Panc1 (cell line): ENCODE measurements around the gene SYNPR. TPM values are rescaled to one million over a fixed set of nuclear protein-coding genes. Genes with fewer than 3 reads are reported as not detected.

Experiments
- ATAC-seq: fragments of 200-7000 bp; cut with Tn5 transposase; 2 replicates; pipeline ENCODE4 v1.9.1; 2020; ENCODE audit warnings: mild to moderate bottlenecking, moderate library complexity
- BruUV-seq: library from RNA; stranded (reverse); fragments of 400-500 nt; replicated peaks from 2 replicates; lab custom pipeline; 2021; lab: Mats Ljungman, UMichigan
- CTCF ChIA-PET: fragments of 300-600 bp; sonication (Branson Sonifier 250); formaldehyde crosslinking; loops from one replicate; lab custom pipeline; 2022; ENCODE audit warnings: antibody characterized with exemption; lab: Charles Lee
- POLR2A ChIA-PET: fragments of 300-600 bp; sonication (Branson Sonifier 250); formaldehyde crosslinking; loops from one replicate; lab custom pipeline; 2022; ENCODE audit warnings: antibody characterized with exemption; lab: Charles Lee
- DNase-seq: peaks from one replicate; pipeline ENCODE4 v3.0.0-alpha.2; 2010; ENCODE audit warnings: low read depth, low spot score
- H3K27ac ChIP-seq: 2 replicates; pipeline ENCODE4 v1.5.1; 2011; ENCODE audit warnings: mild to moderate bottlenecking, low read length, inconsistent platforms
- H3K27me3 ChIP-seq: fragments of 200-500 bp; sonication (Bioruptor generic); 2 replicates; pipeline ENCODE4 v1.6.0; 2014; ENCODE audit warnings: low read length, inconsistent platforms; ENCODE audit not compliant: control insufficient read depth, insufficient read depth
- H3K36me3 ChIP-seq: fragments of 200-500 bp; sonication (Bioruptor generic); 2 replicates; pipeline ENCODE4 v1.5.1; 2014; ENCODE audit warnings: inconsistent platforms, mild to moderate bottlenecking, low read length, moderate library complexity; ENCODE audit not compliant: control insufficient read depth, insufficient read depth
- H3K4me1 ChIP-seq: 2 replicates; pipeline ENCODE4 v1.5.1; 2011; ENCODE audit warnings: inconsistent platforms, mild to moderate bottlenecking, low read length, moderate library complexity; ENCODE audit not compliant: control insufficient read depth, insufficient read depth
- H3K4me3 ChIP-seq, 2 experiments: 2 replicates each; pipeline ENCODE4 v1.5.1; 2011 to 2012; ENCODE audit warnings: low read depth in 2 of 2, low read length in 2 of 2, mild to moderate bottlenecking in 2 of 2, inconsistent platforms in 1 of 2, moderate library complexity in 1 of 2
- H3K9me3 ChIP-seq: fragments of 200-500 bp; sonication (Bioruptor generic); 2 replicates; pipeline ENCODE4 v1.5.1; 2014; ENCODE audit warnings: low read depth, mild to moderate bottlenecking, inconsistent platforms, low read length, moderate library complexity; ENCODE audit not compliant: control insufficient read depth, insufficient read depth
- POLR2AphosphoS5 ChIP-seq: IDR thresholded peaks from 2 replicates; pipeline ENCODE4 v1.6.1; 2012; ENCODE audit warnings: mild to moderate bottlenecking, low read depth, low read length, moderate library complexity
- SIN3A ChIP-seq: IDR thresholded peaks from 2 replicates; pipeline ENCODE4 v1.6.1; 2012; ENCODE audit warnings: low read depth, mild to moderate bottlenecking, low read length, moderate library complexity, borderline replicate concordance; ENCODE audit not compliant: insufficient read depth
- TCF7L2 ChIP-seq: IDR thresholded peaks from 2 replicates; pipeline ENCODE4 v1.6.1; 2011; ENCODE audit warnings: mild to moderate bottlenecking, low read depth, low read length, inconsistent platforms
- in situ Hi-C: cut with HindIII; loops from 2 replicates; pipeline ENCODE4 v1.10.0; 2016; ENCODE audit warnings: low sequenced_read_pairs, low pct_unique_long_range_greater_than_20kb
- intact Hi-C: fragments of 100-400 bp; cut with micrococcal nuclease; formaldehyde crosslinking; loops from one replicate; pipeline ENCODE4 v1.10.0; 2022; ENCODE audit not compliant: unreplicated experiment
- total RNA-seq: library from RNA; stranded (reverse); gene quantifications from one replicate; pipeline ENCODE4 v1.2.1, GENCODE V29; 2021; ENCODE audit not compliant: unreplicated experiment
- TF ChIP-seq, protein P1 (sequence below), 2 experiments: IDR thresholded peaks; 2 replicates each; pipeline ENCODE4 v1.6.1; 2011 to 2012; ENCODE audit warnings: low read depth in 2 of 2, control low read depth in 1 of 2, low read length in 1 of 2, mild to moderate bottlenecking in 1 of 2, moderate library complexity in 1 of 2; ENCODE audit not compliant: insufficient read depth in 1 of 2
- TF ChIP-seq, protein P2 (sequence below): fragments of 450-650 bp; IDR thresholded peaks from 2 replicates; pipeline ENCODE4 v1.5.1; 2017; ENCODE audit warnings: mild to moderate bottlenecking

The SYNPR gene
- total RNA-seq, 1 experiment from 2014 or later, result not detected

DNA sequence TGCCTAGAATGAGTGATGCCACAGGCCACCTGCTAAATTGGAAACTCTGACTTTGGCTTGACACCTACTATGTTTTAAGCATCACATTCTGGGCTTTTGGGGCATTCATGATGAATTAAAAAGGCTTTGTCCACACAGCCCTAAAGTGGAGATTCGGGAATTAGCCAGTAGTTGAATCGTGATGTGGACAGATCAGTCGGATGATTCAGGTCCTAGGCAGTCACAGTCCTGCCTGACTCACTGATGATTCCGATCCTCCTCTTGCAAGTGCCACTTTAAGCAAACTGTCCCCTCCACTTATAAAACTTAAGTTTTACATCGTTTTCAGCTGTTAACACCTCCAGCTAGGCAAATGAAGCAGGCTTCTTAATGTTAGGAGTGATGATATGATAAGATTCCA is 75.3 kb downstream of the SYNPR start:
- ChIA-PET CTCF (no interaction called here), POLR2A (no interaction called here)
- intact Hi-C loops (no loop called here), in situ Hi-C loops (no loop called here)
- BruUV-seq, result no TSS peak
- Histone ChIP-seq H3K36me3 (no peaks in the 10 kb centered on the region), H3K27me3 (no peaks in the 10 kb centered on the region), H3K9me3 (no peaks in the 10 kb centered on the region), H3K4me3 (no peak overlapping the region), H3K27ac (no peak overlapping the region), H3K4me1 (no peaks in the 10 kb centered on the region)
- DNase-seq, result no peak
- no peak for TF ChIP-seq SIN3A
- TF ChIP-seq POLR2AphosphoS5, result no peak
- TF ChIP-seq TCF7L2, result no peak
- TF ChIP-seq, protein P1, sequence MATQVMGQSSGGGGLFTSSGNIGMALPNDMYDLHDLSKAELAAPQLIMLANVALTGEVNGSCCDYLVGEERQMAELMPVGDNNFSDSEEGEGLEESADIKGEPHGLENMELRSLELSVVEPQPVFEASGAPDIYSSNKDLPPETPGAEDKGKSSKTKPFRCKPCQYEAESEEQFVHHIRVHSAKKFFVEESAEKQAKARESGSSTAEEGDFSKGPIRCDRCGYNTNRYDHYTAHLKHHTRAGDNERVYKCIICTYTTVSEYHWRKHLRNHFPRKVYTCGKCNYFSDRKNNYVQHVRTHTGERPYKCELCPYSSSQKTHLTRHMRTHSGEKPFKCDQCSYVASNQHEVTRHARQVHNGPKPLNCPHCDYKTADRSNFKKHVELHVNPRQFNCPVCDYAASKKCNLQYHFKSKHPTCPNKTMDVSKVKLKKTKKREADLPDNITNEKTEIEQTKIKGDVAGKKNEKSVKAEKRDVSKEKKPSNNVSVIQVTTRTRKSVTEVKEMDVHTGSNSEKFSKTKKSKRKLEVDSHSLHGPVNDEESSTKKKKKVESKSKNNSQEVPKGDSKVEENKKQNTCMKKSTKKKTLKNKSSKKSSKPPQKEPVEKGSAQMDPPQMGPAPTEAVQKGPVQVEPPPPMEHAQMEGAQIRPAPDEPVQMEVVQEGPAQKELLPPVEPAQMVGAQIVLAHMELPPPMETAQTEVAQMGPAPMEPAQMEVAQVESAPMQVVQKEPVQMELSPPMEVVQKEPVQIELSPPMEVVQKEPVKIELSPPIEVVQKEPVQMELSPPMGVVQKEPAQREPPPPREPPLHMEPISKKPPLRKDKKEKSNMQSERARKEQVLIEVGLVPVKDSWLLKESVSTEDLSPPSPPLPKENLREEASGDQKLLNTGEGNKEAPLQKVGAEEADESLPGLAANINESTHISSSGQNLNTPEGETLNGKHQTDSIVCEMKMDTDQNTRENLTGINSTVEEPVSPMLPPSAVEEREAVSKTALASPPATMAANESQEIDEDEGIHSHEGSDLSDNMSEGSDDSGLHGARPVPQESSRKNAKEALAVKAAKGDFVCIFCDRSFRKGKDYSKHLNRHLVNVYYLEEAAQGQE (IDR thresholded peaks at IDR 0.05; ENCODE audit: insufficient read depth in 1 of 2, low read depth in 2 of 2, low read length in 1 of 2), result no peak
- TF ChIP-seq, protein P2, sequence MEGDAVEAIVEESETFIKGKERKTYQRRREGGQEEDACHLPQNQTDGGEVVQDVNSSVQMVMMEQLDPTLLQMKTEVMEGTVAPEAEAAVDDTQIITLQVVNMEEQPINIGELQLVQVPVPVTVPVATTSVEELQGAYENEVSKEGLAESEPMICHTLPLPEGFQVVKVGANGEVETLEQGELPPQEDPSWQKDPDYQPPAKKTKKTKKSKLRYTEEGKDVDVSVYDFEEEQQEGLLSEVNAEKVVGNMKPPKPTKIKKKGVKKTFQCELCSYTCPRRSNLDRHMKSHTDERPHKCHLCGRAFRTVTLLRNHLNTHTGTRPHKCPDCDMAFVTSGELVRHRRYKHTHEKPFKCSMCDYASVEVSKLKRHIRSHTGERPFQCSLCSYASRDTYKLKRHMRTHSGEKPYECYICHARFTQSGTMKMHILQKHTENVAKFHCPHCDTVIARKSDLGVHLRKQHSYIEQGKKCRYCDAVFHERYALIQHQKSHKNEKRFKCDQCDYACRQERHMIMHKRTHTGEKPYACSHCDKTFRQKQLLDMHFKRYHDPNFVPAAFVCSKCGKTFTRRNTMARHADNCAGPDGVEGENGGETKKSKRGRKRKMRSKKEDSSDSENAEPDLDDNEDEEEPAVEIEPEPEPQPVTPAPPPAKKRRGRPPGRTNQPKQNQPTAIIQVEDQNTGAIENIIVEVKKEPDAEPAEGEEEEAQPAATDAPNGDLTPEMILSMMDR, result no peak
- ATAC-seq, result no peak

DNA sequence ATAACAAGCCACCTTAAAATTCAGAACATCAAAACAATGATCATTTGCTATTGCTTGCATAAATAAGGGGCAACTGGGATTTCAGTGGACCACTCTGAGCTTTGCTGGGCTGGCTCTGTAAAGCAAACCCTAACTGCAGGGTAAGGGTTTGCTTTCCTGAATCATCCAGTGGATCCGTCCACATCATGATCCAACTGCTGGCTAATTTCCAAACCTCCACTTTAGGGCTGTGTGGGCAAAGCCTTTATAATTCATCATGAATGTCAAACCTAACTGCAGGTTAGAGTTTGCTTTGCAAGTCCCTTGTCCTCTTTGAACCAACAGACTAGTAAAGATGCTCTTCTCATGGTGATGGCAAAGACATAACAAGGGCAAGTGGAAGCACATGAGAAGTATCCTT is 76.1 kb downstream of the SYNPR start:
- CTCF ChIA-PET, result no interaction called here
- POLR2A ChIA-PET, result no interaction called here
- in situ Hi-C loops, result no loop called here
- intact Hi-C loops, result no loop called here
- DNase-seq (no peak), ATAC-seq (no peak)
- TF ChIP-seq POLR2AphosphoS5, result no peak
- TF ChIP-seq TCF7L2, result no peak
- TF ChIP-seq, protein P2, result no peak
- TF ChIP-seq, protein P1 (IDR thresholded peaks at IDR 0.05; ENCODE audit: insufficient read depth in 1 of 2, low read depth in 2 of 2, low read length in 1 of 2), result no peak
- TF ChIP-seq SIN3A, result no peak
- Histone ChIP-seq H3K36me3 (no peaks in the 10 kb centered on the region), H3K4me1 (no peaks in the 10 kb centered on the region), H3K27ac (no peak overlapping the region), H3K27me3 (no peaks in the 10 kb centered on the region), H3K9me3 (no peaks in the 10 kb centered on the region), H3K4me3 (no peak overlapping the region)
- BruUV-seq, result no TSS peak
